ENCODE data around the gene ANKRD26. TPM values are rescaled to one million over a fixed set of nuclear protein-coding genes. Genes with fewer than 3 reads are reported as not detected.

Gene ANKRD26
- total and polyA plus RNA-seq, 2 of the 13 experiments (the other 11 are each of a cell fraction or from before 2014, with no cell fraction given) = 1.5 to 9.6 TPM

DNA sequence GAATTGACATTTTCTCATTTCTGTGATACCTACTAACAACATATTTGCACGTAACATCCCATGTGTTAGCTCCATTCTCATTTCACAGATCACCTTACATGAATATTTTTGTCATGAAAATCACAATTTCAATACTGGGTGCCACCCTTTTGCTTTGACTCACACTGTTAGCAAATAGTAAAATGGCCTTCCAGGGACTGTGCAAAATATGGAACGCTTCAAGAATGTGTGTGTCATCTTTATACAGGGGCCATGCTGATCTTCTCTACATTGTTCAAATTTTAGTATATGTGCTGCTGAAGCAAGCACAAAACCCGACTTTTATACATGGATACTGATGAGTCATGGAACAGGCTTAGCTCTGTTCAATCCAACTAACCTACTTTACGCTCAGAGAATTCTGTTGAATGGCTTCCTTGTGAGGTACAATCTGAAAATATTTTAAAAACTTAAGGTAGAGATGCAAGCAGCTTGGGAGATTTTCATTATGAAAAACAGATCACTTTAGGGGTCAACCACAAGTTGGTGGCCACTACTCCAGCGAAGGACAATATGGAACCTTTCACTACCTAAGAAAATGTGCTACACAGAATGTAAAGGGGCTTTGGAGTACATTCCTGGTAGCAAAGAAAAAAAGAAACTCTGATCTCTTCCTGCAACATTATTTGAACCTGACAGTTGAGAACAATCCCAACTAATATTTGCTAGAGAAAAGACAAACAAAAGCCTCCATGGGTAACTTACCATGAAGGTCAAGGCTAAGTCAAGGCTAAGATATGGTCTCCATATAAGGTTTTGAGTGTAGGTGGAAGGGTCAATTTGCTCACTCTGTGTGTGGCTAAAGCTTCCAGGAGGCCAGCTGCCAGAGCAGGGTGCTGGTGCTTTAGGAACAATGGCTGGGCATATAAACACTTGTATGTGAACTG lies 11.9 kb downstream of the ANKRD26 start (continued):
- TF ChIP-seq, protein P1, sequence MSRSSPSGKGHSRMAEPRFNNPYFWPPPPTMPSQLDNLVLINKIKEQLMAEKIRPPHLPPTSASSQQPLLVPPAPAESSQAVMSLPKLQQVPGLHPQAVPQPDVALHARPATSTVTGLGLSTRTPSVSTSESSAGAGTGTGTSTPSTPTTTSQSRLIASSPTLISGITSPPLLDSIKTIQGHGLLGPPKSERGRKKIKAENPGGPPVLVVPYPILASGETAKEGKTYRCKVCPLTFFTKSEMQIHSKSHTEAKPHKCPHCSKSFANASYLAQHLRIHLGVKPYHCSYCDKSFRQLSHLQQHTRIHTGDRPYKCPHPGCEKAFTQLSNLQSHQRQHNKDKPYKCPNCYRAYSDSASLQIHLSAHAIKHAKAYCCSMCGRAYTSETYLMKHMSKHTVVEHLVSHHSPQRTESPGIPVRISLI (CRISPR knock-in tag; IDR thresholded peaks at IDR 0.05; ENCODE audit: borderline replicate concordance) = peak; percentile 21; the same call in 1 of the 2 replicates

DNA sequence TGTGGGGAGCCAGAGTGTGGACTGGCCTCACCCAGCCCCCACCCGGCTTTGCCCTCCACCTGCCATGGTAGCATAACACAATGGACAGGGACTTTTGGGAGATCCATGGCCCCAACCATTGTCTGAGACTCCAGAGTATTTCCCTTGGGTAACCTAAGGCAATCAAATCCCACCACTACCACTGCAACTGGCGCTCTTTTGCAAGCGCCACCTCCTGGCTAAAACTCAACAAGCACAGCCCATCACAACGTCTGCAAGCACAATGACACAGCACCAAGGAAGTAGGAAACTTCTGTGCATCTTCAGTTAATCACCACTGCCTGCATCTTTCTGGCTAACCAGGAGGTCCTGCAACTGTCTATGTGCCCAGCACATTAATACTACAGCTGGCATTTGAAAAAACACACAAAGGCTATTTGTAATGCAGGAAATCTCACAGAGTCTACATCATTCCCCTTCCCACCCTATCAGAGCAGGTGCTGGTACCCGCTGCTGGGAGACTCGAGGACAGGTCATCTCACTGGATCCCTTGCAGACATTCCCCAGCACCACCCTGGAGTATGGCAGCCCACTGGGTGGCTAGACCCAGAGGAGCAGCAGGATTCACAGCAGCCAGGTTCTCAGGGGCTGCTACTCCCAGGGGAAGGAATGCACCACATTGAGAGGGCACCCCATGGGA lies 27.7 kb downstream of the ANKRD26 start:
- 89% methylated on average over 6 of the region's 6 CpGs for WGBS (ENCODE audit: low lambda C conversion rate)
- Histone ChIP-seq H3K9me3 (ENCODE audit: low read length) (no peaks in the 10 kb centered on the region), H3K4me3 (replicated peaks in 1 of 3; ENCODE audit: insufficient read depth in 1 of 3, low read depth in 2 of 3, low read length in 3 of 3) (no peak overlapping the region), H3K36me3 (replicated peaks in 1 of 2; ENCODE audit: control insufficient read depth in 1 of 2, insufficient read depth in 2 of 2, low read length in 2 of 2) (peaks cover 15 to 56% of the 10 kb centered on the region in 2 experiments), H3K79me2 (ENCODE audit: insufficient read depth, low read length) (no peaks in the 10 kb centered on the region), H4K20me1 (ENCODE audit: insufficient read depth, low read length) (no peaks in the 10 kb centered on the region), H3K4me2 (ENCODE audit: low read depth, low read length) (no peak overlapping the region), H3K9ac (ENCODE audit: insufficient read depth, low read depth, low read length) (no peak overlapping the region), H3K4me1 (ENCODE audit: insufficient read depth, low read length) (no peaks in the 10 kb centered on the region), H3K27ac (ENCODE audit: extremely low read length, insufficient read depth, low read length) (no peak overlapping the region), H3K27me3 (ENCODE audit: control insufficient read depth in 1 of 2, insufficient read depth in 2 of 2, low read length in 2 of 2) (no peaks in the 10 kb centered on the region), H2AFZ (ENCODE audit: low read length) (no peak overlapping the region)
- no TSS peak for BruUV-seq (replicated peaks)
- no peak for ATAC-seq
- ChIA-PET POLR2A (no interaction called here), CTCF (ENCODE audit: low intra/inter-chr PET ratio, low total read pairs) (no interaction called here)
- intact Hi-C loops (cut with micrococcal nuclease; ENCODE audit: unreplicated experiment) (no loop called here), in situ Hi-C loops (cut with HindIII; ENCODE audit: extremely low pct_ligation_motif_present, low pct_unique_long_range_greater_than_20kb) (no loop called here)
- TF ChIP-seq ZNF569 (CRISPR knock-in tag; IDR thresholded peaks at IDR 0.05; ENCODE audit: borderline replicate concordance) (no peak), ZBTB33 (CRISPR knock-in tag; IDR thresholded peaks at IDR 0.05) (peak; percentile 93), MIXL1 (CRISPR knock-in tag; IDR thresholded peaks at IDR 0.05) (no peak)
- no peak for DNase-seq (ENCODE audit: low spot score)
- no peak for FAIRE-seq
